Left lung (tissue), 10 donors: Measurements from ENCODE around the gene KCTD7. TPM values are rescaled to one million over a fixed set of nuclear protein-coding genes. Genes with fewer than 3 reads are reported as not detected.

Source experiments
- ATAC-seq: fragments of 200-7000 bp; cut with Tn5 transposase; one replicate; pipeline ENCODE4 v1.9.1; 2020; ENCODE audit warnings: moderate library complexity
- DNase-seq, 4 donors: peaks; one replicate each; pipeline ENCODE4 v3.0.0-alpha.2; 2013 to 2020
- H3K27ac ChIP-seq, 2 donors: fragments of 200-600 bp; sonication (generic) in 1 of 2; one replicate each; pipeline versions ENCODE4 v1.5.0 to v1.8.0; 2020 to 2021
- H3K27me3 ChIP-seq, 2 donors: fragments of 200-600 bp; sonication (generic) in 1 of 2; one replicate each; pipeline versions ENCODE4 v1.5.0 to v1.8.0; 2020 to 2021
- H3K36me3 ChIP-seq, 2 donors: fragments of 200-600 bp; sonication (generic) in 1 of 2; one replicate each; pipeline versions ENCODE4 v1.5.0 to v1.8.0; 2020 to 2021
- H3K4me1 ChIP-seq, 2 donors: fragments of 200-600 bp; one replicate each; pipeline ENCODE4 v1.8.0; 2021
- H3K4me3 ChIP-seq, 2 donors: fragments of 200-600 bp; sonication (generic) in 1 of 2; one replicate each; pipeline versions ENCODE4 v1.5.0 to v1.8.0; 2020 to 2021; ENCODE audit warnings: mild to moderate bottlenecking in 1 of 2
- H3K9me3 ChIP-seq, 2 donors: fragments of 200-600 bp; sonication (generic) in 1 of 2; one replicate each; pipeline versions ENCODE4 v1.5.0 to v1.8.0; 2020 to 2021
- CTCF ChIP-seq, 2 donors: fragments of 200-600 bp; sonication (generic) in 1 of 2; IDR thresholded peaks; one replicate each; pipeline versions ENCODE4 v1.5.0 to v1.8.0; 2021; ENCODE audit warnings: antibody characterized with exemption in 2 of 2
- intact Hi-C, 2 donors: fragments of 100-400 bp; cut with DNase I; formaldehyde crosslinking; loops; one replicate each; pipeline versions ENCODE4 v1.11.2 to v1.14.2; 2022
- polyA plus RNA-seq, 6 donors: library from polyadenylated mRNA; unstranded; fragments of 120-200 nt; gene quantifications; one replicate each; pipeline ENCODE4 v1.2.1, GENCODE V29; 2013; ENCODE audit not compliant: insufficient read length in 6 of 6
- total RNA-seq, 2 donors: library from RNA; stranded (reverse); fragmentation: NEBNext Ultra II Directional; extraction: Animal tissue kit (Norgen Biotek cat#: 25700); gene quantifications; one replicate each; pipeline ENCODE4 v1.2.1, GENCODE V29; 2021
- donor health status: DM: no; HTN: yes; CAD: no.
- donor health status: DM: no; HTN: no; CAD: no.

KCTD7 gene
- total and polyA plus RNA-seq, 8 donors, result 10.4 to 32.2 (median 28.5) TPM

DNA sequence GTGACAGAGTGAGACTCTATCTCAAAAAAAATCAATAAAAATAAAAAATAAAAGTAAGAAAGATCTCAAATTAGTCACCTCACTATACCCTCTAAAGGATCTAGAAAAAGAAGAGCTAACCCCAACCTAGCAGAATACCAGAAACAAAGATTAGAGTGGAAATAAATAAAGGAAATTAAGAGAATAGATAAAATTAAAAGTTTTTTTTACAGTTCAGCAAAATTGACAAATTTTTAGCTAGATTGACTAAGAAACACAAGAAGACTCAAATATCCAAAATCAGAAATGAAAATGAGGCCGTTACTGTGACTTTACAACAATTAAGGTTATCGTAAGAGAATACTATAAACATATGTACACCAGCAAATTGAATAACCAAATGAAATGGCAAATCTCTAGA is 29.1 kb downstream of the KCTD7 start:
- intact Hi-C loops, result no loop called here
- Histone ChIP-seq H3K27me3 (no peaks in the 10 kb centered on the region), H3K9me3 (no peaks in the 10 kb centered on the region), H3K4me1 (peaks cover 0 to 26% of the 10 kb centered on the region in 2 donors), H3K4me3 (no peak overlapping the region), H3K36me3 (no peaks in the 10 kb centered on the region), H3K27ac (no peak overlapping the region)
- ATAC-seq (no peak), DNase-seq (no peak)
- no peak for TF ChIP-seq CTCF (IDR thresholded peaks at IDR 0.05)

DNA sequence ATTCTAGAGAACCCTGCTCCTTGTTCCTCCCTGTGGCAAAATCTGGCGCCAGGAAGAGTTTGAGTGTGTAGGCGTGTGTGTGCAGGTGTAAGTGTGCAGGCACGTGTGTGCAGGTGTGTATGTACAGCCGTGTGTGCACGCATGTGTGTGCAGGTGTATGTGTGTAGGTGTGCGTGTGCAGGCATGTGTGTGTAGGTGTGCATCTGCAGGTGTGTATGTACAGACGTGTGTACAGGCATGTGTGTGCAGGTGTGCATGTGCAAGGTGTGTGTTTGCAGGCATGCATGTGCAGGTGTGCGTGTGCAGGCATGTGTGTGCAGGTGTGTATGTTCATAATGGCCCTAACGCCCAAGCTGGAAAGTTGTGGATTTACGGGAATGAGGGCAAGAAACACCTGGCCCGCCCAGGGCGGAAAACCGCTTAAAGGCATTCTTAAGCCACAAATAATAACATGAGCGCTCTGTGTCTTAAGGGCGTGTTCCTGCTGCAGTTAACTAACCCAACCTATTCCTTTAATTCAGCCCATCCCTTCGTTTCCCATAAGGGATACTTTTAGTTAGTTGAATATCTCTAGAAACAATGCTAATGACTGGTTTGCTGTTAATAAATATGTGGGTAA is 34.1 kb downstream of the KCTD7 start:
- H3K36me3 ChIP-seq, result no peaks in the 10 kb centered on the region
- no peak overlapping the region for H3K4me3 ChIP-seq
- no peaks in the 10 kb centered on the region for H3K9me3 ChIP-seq
- no peak overlapping the region for H3K27ac ChIP-seq
- TF ChIP-seq CTCF (IDR thresholded peaks at IDR 0.05), result no peak
- ATAC-seq (no peak), DNase-seq (no peak)
- intact Hi-C loops, result no loop called here
- H3K4me1 ChIP-seq, result no peaks in the 10 kb centered on the region
- no peaks in the 10 kb centered on the region for H3K27me3 ChIP-seq

- Histone ChIP-seq H3K27ac (no peak overlapping the region), H3K27me3 (no peaks in the 10 kb centered on the region), H3K4me1 (no peaks in the 10 kb centered on the region), H3K36me3 (peaks cover 0 to 2% of the 10 kb centered on the region in 2 donors), H3K9me3 (no peaks in the 10 kb centered on the region), H3K4me3 (no peak overlapping the region)
- no peak for ATAC-seq
- no peak for TF ChIP-seq CTCF (IDR thresholded peaks at IDR 0.05)
- peak in 1 of 4 donors; percentile 16 for DNase-seq
- intact Hi-C loops, result no loop called here
Observed at GRCh38 chr7:66664590-66665293, 36.1 kb downstream of the KCTD7 start.

- DNase-seq (no peak), ATAC-seq (no peak)
- TF ChIP-seq CTCF (IDR thresholded peaks at IDR 0.05), result no peak
- peaks cover 0 to 2% of the 10 kb centered on the region in 2 donors for H3K36me3 ChIP-seq
- H3K9me3 ChIP-seq, result no peaks in the 10 kb centered on the region
- H3K4me3 ChIP-seq, result no peak overlapping the region
- no peaks in the 10 kb centered on the region for H3K4me1 ChIP-seq
- no peaks in the 10 kb centered on the region for H3K27me3 ChIP-seq
- intact Hi-C loops, result no loop called here
- H3K27ac ChIP-seq, result no peak overlapping the region
Observed at GRCh38 chr7:66666313-66666952, 37.8 kb downstream of the KCTD7 start.

GRCh38 chr7:66667023-66667728 is 38.5 kb downstream of the KCTD7 start:
- H3K27ac ChIP-seq, result no peak overlapping the region
- intact Hi-C loops, result no loop called here
- H3K27me3 ChIP-seq, result no peaks in the 10 kb centered on the region
- H3K9me3 ChIP-seq, result no peaks in the 10 kb centered on the region
- H3K4me1 ChIP-seq, result no peaks in the 10 kb centered on the region
- TF ChIP-seq CTCF (IDR thresholded peaks at IDR 0.05), result no peak
- H3K4me3 ChIP-seq, result no peak overlapping the region
- DNase-seq (no peak), ATAC-seq (no peak)
- H3K36me3 ChIP-seq, result peaks cover 0 to 2% of the 10 kb centered on the region in 2 donors
